Endothelial cell (in vitro differentiated cells): Measurements from ENCODE around the gene PNMA3. TPM values are rescaled to one million over a fixed set of nuclear protein-coding genes. Genes with fewer than 3 reads are reported as not detected.

Source experiments
- total RNA-seq: library from RNA; stranded (reverse); fragmentation: NEBNext Ultra II Directional; extraction: Animal tissue kit (Norgen Biotek cat#: 25700); gene quantifications from one replicate; pipeline ENCODE4 v1.2.1, GENCODE V29; 2021; ENCODE audit not compliant: unreplicated experiment

The PNMA3 gene
- total RNA-seq, 1 donor from 2014 or later = 1.4 TPM

Other genes with a start within 250 kb of the PNMA3 start
- 32.6 TPM for gene CETN2, start 225.7 kb upstream of the PNMA3 start, total RNA-seq
- 26.5 TPM for gene NSDHL, start 225.4 kb upstream of the PNMA3 start, total RNA-seq
- gene ZNF185, start 158.4 kb upstream of the PNMA3 start, total RNA-seq = 2.1 TPM
- gene PNMA5, start 62.4 kb upstream of the PNMA3 start, total RNA-seq = not detected
- 1.3 TPM for gene PNMA6A, start 16.0 kb downstream of the PNMA3 start, total RNA-seq
- not detected for gene MAGEA1, start 122.8 kb downstream of the PNMA3 start, total RNA-seq